PFSK-1 (cell line): ENCODE data around the gene AAK1.

Source experiments
- FOXP2 ChIP-seq: optimal IDR thresholded peaks from 2 replicates; pipeline ENCODE3; 2011; ENCODE audit warnings: borderline replicate concordance, control low read depth, inconsistent platforms; ENCODE audit not compliant: insufficient read depth; ENCODE audit errors: extremely low read length, extremely low read depth
- POLR2AphosphoS5 ChIP-seq: IDR thresholded peaks from 2 replicates; pipeline ENCODE4 v1.6.1; 2012; ENCODE audit warnings: low read depth, mild to moderate bottlenecking, control low read depth, low read length, moderate library complexity
- REST ChIP-seq, 2 experiments: IDR thresholded peaks; 2 replicates each; pipeline versions ENCODE4 v1.6.1 to v1.8.0; 2011 to 2012; ENCODE audit warnings: low read depth in 2 of 2, low read length in 2 of 2, control low read depth in 1 of 2, inconsistent platforms in 1 of 2, mild to moderate bottlenecking in 1 of 2, moderate library complexity in 1 of 2; ENCODE audit not compliant: insufficient read depth in 1 of 2
- SIN3A ChIP-seq: IDR thresholded peaks from 2 replicates; pipeline ENCODE4 v1.6.1; 2012; ENCODE audit warnings: mild to moderate bottlenecking, low read length, moderate library complexity, borderline replicate concordance; ENCODE audit not compliant: insufficient read depth
- TAF1 ChIP-seq: IDR thresholded peaks from 2 replicates; pipeline ENCODE4 v1.6.1; 2012; ENCODE audit warnings: low read length, control low read depth, borderline replicate concordance; ENCODE audit not compliant: insufficient read depth

AAK1 gene

GRCh38 chr2:69546646-69547045, 96.9 kb downstream of the AAK1 start:
- TF ChIP-seq TAF1 (no peak), SIN3A (no peak), REST (IDR thresholded peaks at IDR 0.05; ENCODE audit: insufficient read depth in 1 of 2, low read depth in 2 of 2, low read length in 2 of 2) (no peak), POLR2AphosphoS5 (no peak), FOXP2 (no peak)

GRCh38 chr2:69545477-69545932, 98.0 kb downstream of the AAK1 start:
- TF ChIP-seq POLR2AphosphoS5: no peak
- no peak for TF ChIP-seq REST (IDR thresholded peaks at IDR 0.05; ENCODE audit: insufficient read depth in 1 of 2, low read depth in 2 of 2, low read length in 2 of 2)
- no peak for TF ChIP-seq TAF1
- TF ChIP-seq FOXP2: no peak
- no peak for TF ChIP-seq SIN3A

- TF ChIP-seq SIN3A (no peak), FOXP2 (no peak), REST (IDR thresholded peaks at IDR 0.05; ENCODE audit: insufficient read depth in 1 of 2, low read depth in 2 of 2, low read length in 2 of 2) (no peak), POLR2AphosphoS5 (no peak), TAF1 (no peak)
Measured at GRCh38 chr2:69544951-69545350, 98.6 kb downstream of the AAK1 start.

- TF ChIP-seq FOXP2: no peak
- TF ChIP-seq POLR2AphosphoS5: no peak
- TF ChIP-seq REST (IDR thresholded peaks at IDR 0.05; ENCODE audit: insufficient read depth in 1 of 2, low read depth in 2 of 2, low read length in 2 of 2): no peak
- TF ChIP-seq TAF1: no peak
- no peak for TF ChIP-seq SIN3A
Measured at GRCh38 chr2:69539549-69539908, 104.0 kb downstream of the AAK1 start.

GRCh38 chr2:69538872-69539548, 104.5 kb downstream of the AAK1 start:
- TF ChIP-seq FOXP2 (no peak), REST (IDR thresholded peaks at IDR 0.05; ENCODE audit: insufficient read depth in 1 of 2, low read depth in 2 of 2, low read length in 2 of 2) (no peak), TAF1 (no peak), POLR2AphosphoS5 (no peak), SIN3A (no peak)
